Measurements from ENCODE around the gene ADH6.

- TF ChIP-seq, protein P1, sequence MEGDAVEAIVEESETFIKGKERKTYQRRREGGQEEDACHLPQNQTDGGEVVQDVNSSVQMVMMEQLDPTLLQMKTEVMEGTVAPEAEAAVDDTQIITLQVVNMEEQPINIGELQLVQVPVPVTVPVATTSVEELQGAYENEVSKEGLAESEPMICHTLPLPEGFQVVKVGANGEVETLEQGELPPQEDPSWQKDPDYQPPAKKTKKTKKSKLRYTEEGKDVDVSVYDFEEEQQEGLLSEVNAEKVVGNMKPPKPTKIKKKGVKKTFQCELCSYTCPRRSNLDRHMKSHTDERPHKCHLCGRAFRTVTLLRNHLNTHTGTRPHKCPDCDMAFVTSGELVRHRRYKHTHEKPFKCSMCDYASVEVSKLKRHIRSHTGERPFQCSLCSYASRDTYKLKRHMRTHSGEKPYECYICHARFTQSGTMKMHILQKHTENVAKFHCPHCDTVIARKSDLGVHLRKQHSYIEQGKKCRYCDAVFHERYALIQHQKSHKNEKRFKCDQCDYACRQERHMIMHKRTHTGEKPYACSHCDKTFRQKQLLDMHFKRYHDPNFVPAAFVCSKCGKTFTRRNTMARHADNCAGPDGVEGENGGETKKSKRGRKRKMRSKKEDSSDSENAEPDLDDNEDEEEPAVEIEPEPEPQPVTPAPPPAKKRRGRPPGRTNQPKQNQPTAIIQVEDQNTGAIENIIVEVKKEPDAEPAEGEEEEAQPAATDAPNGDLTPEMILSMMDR (conservative IDR thresholded peaks at IDR 0.05; ENCODE audit: low read length) = no peak
- no peak for TF ChIP-seq EZH2phosphoT487 (IDR thresholded peaks at IDR 0.05; ENCODE audit: borderline replicate concordance)
These were observed 10.9 kb downstream of the ADH6 start for GRCh38 chr4:99207911-99208718.

Measured in Loucy (cell line).